Stimulated activated CD4-positive, alpha-beta T cell treated with anti-CD3 and anti-CD28 coated beads, TNF-alpha, amount 100 ng/mL, for 48 hours (primary cell): ENCODE results near the gene HAL.

ENCODE experiments used
- DNase-seq, 3 donors: peaks; one replicate each; pipeline ENCODE4 v3.0.0-alpha.2; 2020; ENCODE audit warnings: low read depth in 3 of 3

The HAL gene

GRCh38 chr12:95996034-95996658 lies at the start of gene HAL:
TSS of gene HAL (minus strand) at chr12:95996344. CDS start at chr12:95995910, 434 bp downstream.
- no peak for DNase-seq

- DNase-seq = no peak
Measured at GRCh38 chr12:96045566-96045965, 49.4 kb upstream of the HAL start.

- DNase-seq = no peak
Measured at GRCh38 chr12:96044943-96045290, 48.8 kb upstream of the HAL start.

- no peak for DNase-seq
Measured at GRCh38 chr12:96044017-96044942, 48.1 kb upstream of the HAL start.

- no peak for DNase-seq
Measured at GRCh38 chr12:96041181-96041580, 45.0 kb upstream of the HAL start.

- DNase-seq = no peak
Measured at GRCh38 chr12:96040305-96041133, 44.4 kb upstream of the HAL start.

- DNase-seq = no peak
Measured at GRCh38 chr12:96039516-96039915, 43.4 kb upstream of the HAL start.

GRCh38 chr12:96036765-96037455 lies 40.8 kb upstream of the HAL start:
- DNase-seq = no peak

GRCh38 chr12:96035283-96036236 lies 39.4 kb upstream of the HAL start, which contains the start of gene LTA4H:
TSS of gene LTA4H (minus strand) at chr12:96035587. CDS start at chr12:96035519, 68 bp downstream.
- peak; percentile 91 to 96 (median 92) for DNase-seq

- no peak for DNase-seq
Measured at GRCh38 chr12:96034621-96035282, 38.6 kb upstream of the HAL start.

GRCh38 chr12:96033549-96034389 lies 37.6 kb upstream of the HAL start:
- DNase-seq = no peak

- DNase-seq = no peak
Measured at GRCh38 chr12:96029826-96030225, 33.7 kb upstream of the HAL start.

- no peak for DNase-seq
Measured at GRCh38 chr12:96028538-96028937, 32.4 kb upstream of the HAL start.

- DNase-seq = no peak
Measured at GRCh38 chr12:96026331-96026730, 30.2 kb upstream of the HAL start.

GRCh38 chr12:96025518-96025917 lies 29.4 kb upstream of the HAL start:
- no peak for DNase-seq

GRCh38 chr12:96020314-96021003 lies 24.3 kb upstream of the HAL start:
- no peak for DNase-seq

GRCh38 chr12:96015672-96016071 lies 19.5 kb upstream of the HAL start:
- no peak for DNase-seq

- no peak for DNase-seq
Measured at GRCh38 chr12:96014943-96015599, 18.9 kb upstream of the HAL start.
